Skeletal muscle satellite cell (primary cell): ENCODE measurements around the gene OR2M5.

Source experiments
- H3K27me3 ChIP-seq: 2 replicates; pipeline ENCODE4 v1.7.0; 2013; ENCODE audit warnings: low read length; ENCODE audit not compliant: control insufficient read depth, insufficient read depth
- H3K36me3 ChIP-seq: 2 replicates; pipeline ENCODE4 v1.7.0; 2013; ENCODE audit warnings: mild to moderate bottlenecking, control low read depth, low read length; ENCODE audit not compliant: insufficient read depth
- H3K4me1 ChIP-seq: 2 replicates; pipeline ENCODE4 v1.7.0; 2013; ENCODE audit warnings: low read length; ENCODE audit not compliant: control insufficient read depth, insufficient read depth
- H3K4me2 ChIP-seq: 2 replicates; pipeline ENCODE4 v1.7.0; 2013; ENCODE audit warnings: mild to moderate bottlenecking, low read length
- H3K4me3 ChIP-seq: 2 replicates; pipeline ENCODE4 v1.7.0; 2013; ENCODE audit warnings: low read length
- H3K9ac ChIP-seq: 2 replicates; pipeline ENCODE4 v1.7.0; 2013; ENCODE audit warnings: mild to moderate bottlenecking, low read depth, low read length, moderate library complexity
- H3K9me3 ChIP-seq: replicated peaks from 2 replicates; pipeline ENCODE4 v1.7.0; 2013; ENCODE audit warnings: mild to moderate bottlenecking, control low read depth, low read length

Gene OR2M5

GRCh38 chr1:248158758-248159157 lies 13.8 kb downstream of the OR2M5 start:
- Histone ChIP-seq H3K36me3 (no peaks in the 10 kb centered on the region), H3K4me2 (no peak overlapping the region), H3K9ac (no peak overlapping the region)

GRCh38 chr1:248164031-248164430 lies 19.1 kb downstream of the OR2M5 start:
- Histone ChIP-seq H3K9ac (no peak overlapping the region), H3K4me1 (no peaks in the 10 kb centered on the region), H3K9me3 (peaks cover 4% of the 10 kb centered on the region), H3K36me3 (no peaks in the 10 kb centered on the region), H3K4me3 (no peak overlapping the region), H3K4me2 (no peak overlapping the region), H3K27me3 (no peaks in the 10 kb centered on the region)

More at GRCh38 chr1:248158758-248159157, 13.8 kb downstream of the OR2M5 start:
- Histone ChIP-seq H3K4me1 (no peaks in the 10 kb centered on the region), H3K4me3 (no peak overlapping the region), H3K9me3 (peaks cover 4% of the 10 kb centered on the region), H3K27me3 (no peaks in the 10 kb centered on the region)

- H3K4me3 ChIP-seq = no peak overlapping the region
- H3K9me3 ChIP-seq = peaks cover 4% of the 10 kb centered on the region
- H3K4me1 ChIP-seq = no peaks in the 10 kb centered on the region
- no peak overlapping the region for H3K4me2 ChIP-seq
- H3K36me3 ChIP-seq = no peaks in the 10 kb centered on the region
- H3K27me3 ChIP-seq = no peaks in the 10 kb centered on the region
- H3K9ac ChIP-seq = no peak overlapping the region
Observed at GRCh38 chr1:248165186-248165585, 20.2 kb downstream of the OR2M5 start.

- H3K9ac ChIP-seq = no peak within 1 kb of the TSS
- no peaks in the 10 kb centered on the region for H3K36me3 ChIP-seq
- no peaks in the 10 kb centered on the region for H3K9me3 ChIP-seq
- H3K4me2 ChIP-seq = no peak within 1 kb of the TSS
- no peak within 1 kb of the TSS for H3K4me3 ChIP-seq
- no peaks in the 10 kb centered on the region for H3K27me3 ChIP-seq
- no peaks in the 10 kb centered on the region for H3K4me1 ChIP-seq
Observed at GRCh38 chr1:248174521-248174920, 29.6 kb downstream of the OR2M5 start, which contains the start of gene OR2M2. Gene OR2M2, plus strand, starts transcription at chr1:248174821. Its CDS starts 5,165 bp downstream, at chr1:248179986.

- H3K9ac ChIP-seq = no peak overlapping the region
- H3K4me2 ChIP-seq = no peak overlapping the region
- no peak overlapping the region for H3K4me3 ChIP-seq
- H3K9me3 ChIP-seq = no peaks in the 10 kb centered on the region
- H3K36me3 ChIP-seq = no peaks in the 10 kb centered on the region
- no peaks in the 10 kb centered on the region for H3K27me3 ChIP-seq
- H3K4me1 ChIP-seq = no peaks in the 10 kb centered on the region
Observed at GRCh38 chr1:248183996-248184395, 39.0 kb downstream of the OR2M5 start.

GRCh38 chr1:248187363-248187762 lies 42.4 kb downstream of the OR2M5 start:
- Histone ChIP-seq H3K9me3 (no peaks in the 10 kb centered on the region), H3K4me1 (no peaks in the 10 kb centered on the region), H3K27me3 (no peaks in the 10 kb centered on the region), H3K4me3 (no peak overlapping the region), H3K36me3 (no peaks in the 10 kb centered on the region), H3K4me2 (no peak overlapping the region), H3K9ac (no peak overlapping the region)

GRCh38 chr1:248189026-248189425 lies 44.1 kb downstream of the OR2M5 start:
- H3K9ac ChIP-seq = no peak overlapping the region
- H3K4me3 ChIP-seq = no peak overlapping the region
- no peak overlapping the region for H3K4me2 ChIP-seq
- H3K4me1 ChIP-seq = no peaks in the 10 kb centered on the region
- no peaks in the 10 kb centered on the region for H3K27me3 ChIP-seq
- H3K9me3 ChIP-seq = no peaks in the 10 kb centered on the region
- no peaks in the 10 kb centered on the region for H3K36me3 ChIP-seq

- Histone ChIP-seq H3K4me1 (no peaks in the 10 kb centered on the region), H3K4me2 (no peak overlapping the region), H3K4me3 (no peak overlapping the region), H3K9me3 (no peaks in the 10 kb centered on the region), H3K36me3 (no peaks in the 10 kb centered on the region), H3K27me3 (no peaks in the 10 kb centered on the region), H3K9ac (no peak overlapping the region)
Observed at GRCh38 chr1:248194117-248194516, 49.2 kb downstream of the OR2M5 start.
